Putamen (tissue), 1 donor: ENCODE data around the gene EIF2B5.
"Not testable (repeated sequence)": the region's sequence is repeated elsewhere in the genome, so short reads cannot be mapped to it uniquely, and the experiment has no call there.

Experiments
- DNase-seq: peaks from one replicate; pipeline ENCODE4 v3.0.0-alpha.2; 2016; ENCODE audit warnings: low spot score

The EIF2B5 gene

GRCh38 chr3:184135149-184135910 lies at the start of gene EIF2B5:
EIF2B5 (plus strand) TSS chr3:184135358; CDS start chr3:184135386, 28 bp downstream.
- DNase-seq: peak; percentile 96

GRCh38 chr3:184085389-184085852 lies 49.7 kb upstream of the EIF2B5 start:
- DNase-seq: no peak

GRCh38 chr3:184092199-184092598 lies 43.0 kb upstream of the EIF2B5 start:
- DNase-seq: no peak

GRCh38 chr3:184096811-184097383 lies 38.3 kb upstream of the EIF2B5 start, which contains the start of gene HTR3E:
HTR3E (plus strand) TSS chr3:184097064; CDS start chr3:184097530, 466 bp downstream.
- DNase-seq: no peak

- no peak for DNase-seq
Measured at GRCh38 chr3:184097556-184097955, 37.6 kb upstream of the EIF2B5 start.

- DNase-seq: no peak
Measured at GRCh38 chr3:184099806-184100686, 35.1 kb upstream of the EIF2B5 start.

GRCh38 chr3:184110316-184110725 lies 24.8 kb upstream of the EIF2B5 start:
- no peak for DNase-seq

- DNase-seq: no peak
Measured at GRCh38 chr3:184116017-184116416, 19.1 kb upstream of the EIF2B5 start.

- no peak for DNase-seq
Measured at GRCh38 chr3:184117636-184118035, 17.5 kb upstream of the EIF2B5 start.

GRCh38 chr3:184121031-184121430 lies 14.1 kb upstream of the EIF2B5 start:
- DNase-seq: not testable (repeated sequence)

GRCh38 chr3:184126006-184126405 lies 9.2 kb upstream of the EIF2B5 start:
- DNase-seq: no peak

GRCh38 chr3:184129012-184129411 lies 6.1 kb upstream of the EIF2B5 start:
- DNase-seq: no peak

- no peak for DNase-seq
Measured at GRCh38 chr3:184132945-184133344, 2.2 kb upstream of the EIF2B5 start.

GRCh38 chr3:184133840-184134745 lies 1.1 kb upstream of the EIF2B5 start:
- peak; percentile 81 for DNase-seq

GRCh38 chr3:184134746-184135148 lies 411 bp upstream of the EIF2B5 start:
- no peak for DNase-seq

- DNase-seq: no peak
Measured at GRCh38 chr3:184135911-184136260, 728 bp downstream of the EIF2B5 start.

GRCh38 chr3:184140436-184140835 lies 5.3 kb downstream of the EIF2B5 start:
- DNase-seq: no peak

GRCh38 chr3:184142199-184142598 lies 7.0 kb downstream of the EIF2B5 start:
- no peak for DNase-seq

GRCh38 chr3:184143327-184143726 lies 8.2 kb downstream of the EIF2B5 start:
- no peak for DNase-seq

- no peak for DNase-seq
Measured at GRCh38 chr3:184144505-184144904, 9.3 kb downstream of the EIF2B5 start.

GRCh38 chr3:184145111-184145524 lies 10.0 kb downstream of the EIF2B5 start:
- no peak for DNase-seq
